GM12892 (cell line): Measurements from ENCODE around the gene ABHD17A.

Experiments
- POLR2A ChIP-seq: IDR thresholded peaks from 2 replicates; pipeline ENCODE4 v1.6.1; 2011; ENCODE audit warnings: low read depth, low read length, control low read depth
- POLR2AphosphoS5 ChIP-seq: IDR thresholded peaks from 2 replicates; pipeline ENCODE4 v1.6.1; 2011; ENCODE audit warnings: low read depth, low read length, control low read depth

- TF ChIP-seq POLR2AphosphoS5 (no peak), POLR2A (no peak; the same call in 1 of the 2 replicates)
Measured at GRCh38 chr19:1904860-1905109, 19.5 kb upstream of the ABHD17A start.
